Stomach (tissue), 9 donors: ENCODE measurements around the gene TMEM161B. TPM values are rescaled to one million over a fixed set of nuclear protein-coding genes. Genes with fewer than 3 reads are reported as not detected.

Experiments
- DNase-seq, 2 donors: peaks; one replicate each; pipeline versions ENCODE4 v3.0.0 to v3.0.0-alpha.2; 2013 to 2019
- H3K27ac ChIP-seq, 5 donors: fragments of 200-600 bp in 4 of 5; sonication (generic) in 4 of 5; one replicate each; pipeline ENCODE4 v1.5.1; 2013 to 2019; ENCODE audit warnings: mild to moderate bottlenecking in 1 of 5, moderate library complexity in 1 of 5
- H3K27me3 ChIP-seq, 3 donors: fragments of 200-600 bp; sonication (generic); one replicate each; pipeline ENCODE4 v1.5.1; 2017 to 2019; ENCODE audit warnings: mixed run types in 1 of 3
- H3K36me3 ChIP-seq, 4 donors: fragments of 200-600 bp; sonication (generic); 1 replicate in 3 of 4; 2 replicates in 1 of 4; pipeline ENCODE4 v1.5.1; 2016 to 2019
- H3K4me1 ChIP-seq, 4 donors: fragments of 200-600 bp; sonication (generic); one replicate each; pipeline ENCODE4 v1.5.1; 2016 to 2019
- H3K4me3 ChIP-seq, 4 donors: fragments of 200-600 bp; sonication (generic) in 3 of 4; one replicate each; pipeline ENCODE4 v1.5.1; 2016 to 2019; ENCODE audit warnings: mild to moderate bottlenecking in 1 of 4
- H3K9me3 ChIP-seq, 4 donors: fragments of 200-600 bp; sonication (generic); one replicate each; pipeline ENCODE4 v1.5.1; 2016 to 2019
- EP300 ChIP-seq: sonication (generic); formaldehyde crosslinking; IDR thresholded peaks from one replicate; pipeline ENCODE4 v1.6.1; 2017; ENCODE audit warnings: antibody characterized with exemption
- POLR2A ChIP-seq, 4 donors: fragments of 450-650 bp; IDR thresholded peaks; one replicate each; pipeline ENCODE4 v1.6.1; 2016; ENCODE audit warnings: antibody characterized with exemption in 4 of 4, control low read depth in 2 of 4, mild to moderate bottlenecking in 1 of 4, moderate library complexity in 1 of 4
- POLR2AphosphoS5 ChIP-seq, 3 donors: sonication (generic); formaldehyde crosslinking; IDR thresholded peaks; one replicate each; pipeline ENCODE4 v1.6.1; 2016; ENCODE audit warnings: antibody characterized with exemption in 3 of 3
- WGBS, 5 donors: extraction: QIAGEN DNeasy Blood & Tissue Kit in 3 of 5; methylation state at CpG; one replicate each; pipeline versions ENCODE4 v1.1.5 to v1.1.7; 2013 to 2018; 5-methylcytosine and 5-hydroxymethylcytosine counted together
- intact Hi-C: fragments of 100-400 bp; cut with DNase I; formaldehyde crosslinking; loops from one replicate; pipeline ENCODE4 v1.15.1; 2023; ENCODE audit warnings: low total_unique reads
- polyA plus RNA-seq, 3 donors: library from polyadenylated mRNA; stranded (reverse); fragments of 200-250 nt; gene quantifications; one replicate each; pipeline ENCODE4 v1.2.3, GENCODE V29; 2013
- total RNA-seq, 5 donors: library from RNA; depleted of rRNA; stranded (reverse); fragments of >200 nt; gene quantifications; one replicate each; pipeline versions ENCODE4 v1.1.0 to v1.2.3, GENCODE V29; 2014 to 2016
- TF ChIP-seq, protein P1 (sequence below), 7 experiments: fragments of 450-650 bp in 4 of 7; fragments of 200-600 bp in 3 of 7; sonication (generic) in 3 of 7; IDR thresholded peaks; one replicate each; pipeline ENCODE4 v1.5.1; 2016 to 2019; ENCODE audit warnings: antibody characterized with exemption in 7 of 7, control low read depth in 2 of 7, mild to moderate bottlenecking in 1 of 7
- donor health status: healthy with polysubstance abuse.
- donor health status: Bipolar disorder and iron deficiency.
- donor health status: healthy.

TMEM161B gene
- total and polyA plus RNA-seq, 8 donors, result 7.0 to 78.2 (median 35.8) TPM

DNA sequence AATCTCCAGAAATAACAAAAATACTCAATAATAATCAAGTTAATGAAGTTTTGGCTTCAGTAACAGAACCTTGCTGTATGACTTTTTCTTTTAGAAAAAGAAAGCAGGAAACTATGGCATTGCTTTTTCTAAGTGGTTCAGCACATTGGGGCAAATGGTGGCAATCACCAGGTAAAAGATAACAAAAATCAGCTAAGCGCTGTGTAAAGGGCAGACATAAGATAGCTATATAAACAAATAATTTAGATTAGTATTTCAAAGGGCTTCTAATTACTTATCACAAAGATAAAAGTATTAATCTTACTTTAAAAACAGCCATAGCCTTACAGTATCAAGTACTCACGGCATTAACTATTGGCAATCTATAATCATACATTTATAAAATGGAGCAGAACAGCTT is 10.0 kb downstream of the TMEM161B start:
- H3K4me3 ChIP-seq, result no peak overlapping the region
- 35 to 70% (median 52%) methylated on average over 2 of the region's 2 CpGs for WGBS, 5 donors
- no peaks in the 10 kb centered on the region for H3K9me3 ChIP-seq
- H3K27me3 ChIP-seq, result no peaks in the 10 kb centered on the region
- DNase-seq, result peak in 1 of 2 donors; percentile 7
- peak overlapping the region in 4 of 5 donors; percentile 12 to 23 (median 16) for H3K27ac ChIP-seq
- no peaks in the 10 kb centered on the region for H3K36me3 ChIP-seq
- peaks cover 0 to 28% (median 15%) of the 10 kb centered on the region in 4 donors for H3K4me1 ChIP-seq
- TF ChIP-seq POLR2AphosphoS5 (IDR thresholded peaks at IDR 0.05) (peak in 1 of 3 donors; percentile 29), POLR2A (IDR thresholded peaks at IDR 0.05) (no peak)
- intact Hi-C loops, result no loop called here

DNA sequence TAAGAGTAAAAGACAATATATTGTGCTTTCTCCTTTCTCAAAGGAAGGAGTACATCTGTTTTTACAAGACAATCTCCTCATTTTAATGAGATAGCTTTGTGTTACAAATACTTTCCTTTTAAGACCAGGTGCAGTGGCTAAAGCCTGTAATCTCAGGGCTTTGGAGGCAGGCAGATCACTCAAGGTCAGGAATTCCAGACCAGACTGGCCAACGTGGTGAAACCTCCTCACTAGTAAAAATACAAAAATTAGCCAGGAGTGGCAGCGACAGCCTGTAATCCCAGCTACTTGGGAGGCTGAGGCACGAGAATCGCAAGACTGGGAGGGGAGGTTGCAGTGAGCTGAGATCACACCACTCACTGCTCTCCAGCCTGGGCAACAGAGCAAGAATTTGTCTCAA is 11.8 kb downstream of the TMEM161B start:
- no peaks in the 10 kb centered on the region for H3K9me3 ChIP-seq
- intact Hi-C loops, result no loop called here
- TF ChIP-seq POLR2AphosphoS5 (IDR thresholded peaks at IDR 0.05), result no peak
- TF ChIP-seq EP300, result no peak
- TF ChIP-seq, protein P1, sequence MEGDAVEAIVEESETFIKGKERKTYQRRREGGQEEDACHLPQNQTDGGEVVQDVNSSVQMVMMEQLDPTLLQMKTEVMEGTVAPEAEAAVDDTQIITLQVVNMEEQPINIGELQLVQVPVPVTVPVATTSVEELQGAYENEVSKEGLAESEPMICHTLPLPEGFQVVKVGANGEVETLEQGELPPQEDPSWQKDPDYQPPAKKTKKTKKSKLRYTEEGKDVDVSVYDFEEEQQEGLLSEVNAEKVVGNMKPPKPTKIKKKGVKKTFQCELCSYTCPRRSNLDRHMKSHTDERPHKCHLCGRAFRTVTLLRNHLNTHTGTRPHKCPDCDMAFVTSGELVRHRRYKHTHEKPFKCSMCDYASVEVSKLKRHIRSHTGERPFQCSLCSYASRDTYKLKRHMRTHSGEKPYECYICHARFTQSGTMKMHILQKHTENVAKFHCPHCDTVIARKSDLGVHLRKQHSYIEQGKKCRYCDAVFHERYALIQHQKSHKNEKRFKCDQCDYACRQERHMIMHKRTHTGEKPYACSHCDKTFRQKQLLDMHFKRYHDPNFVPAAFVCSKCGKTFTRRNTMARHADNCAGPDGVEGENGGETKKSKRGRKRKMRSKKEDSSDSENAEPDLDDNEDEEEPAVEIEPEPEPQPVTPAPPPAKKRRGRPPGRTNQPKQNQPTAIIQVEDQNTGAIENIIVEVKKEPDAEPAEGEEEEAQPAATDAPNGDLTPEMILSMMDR (IDR thresholded peaks at IDR 0.05), result no peak
- no peak for TF ChIP-seq POLR2A (IDR thresholded peaks at IDR 0.05)
- no peaks in the 10 kb centered on the region for H3K27me3 ChIP-seq
- peaks cover 0 to 38% (median 19%) of the 10 kb centered on the region in 4 donors for H3K4me1 ChIP-seq
- H3K4me3 ChIP-seq, result no peak overlapping the region
- DNase-seq, result peak in 1 of 2 donors; percentile 13
- WGBS, 5 donors, result 72 to 77% (median 72%) methylated on average over 4 of the region's 4 CpGs
- no peaks in the 10 kb centered on the region for H3K36me3 ChIP-seq
- H3K27ac ChIP-seq, result peak overlapping the region in 2 of 5 donors; percentile 7 to 25

DNA sequence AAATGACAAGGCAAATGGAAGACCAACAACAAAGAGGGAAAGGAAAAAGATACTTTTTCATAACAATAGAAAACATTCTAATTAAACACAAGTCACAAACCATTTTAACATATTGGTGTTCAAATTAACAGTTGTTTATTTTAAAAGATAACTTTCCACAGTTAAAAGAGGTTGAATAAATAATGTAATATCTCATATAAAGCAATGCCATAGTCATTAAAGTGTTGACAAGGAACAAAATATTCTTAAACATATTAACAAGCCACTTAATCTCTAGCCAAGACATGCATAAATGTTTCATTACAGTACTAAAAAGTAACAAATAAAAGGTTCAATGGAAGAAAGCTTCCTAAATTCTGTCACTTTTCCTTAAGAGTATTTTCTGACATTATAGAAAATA is 12.6 kb downstream of the TMEM161B start:
- H3K9me3 ChIP-seq, result no peaks in the 10 kb centered on the region
- DNase-seq, result no peak
- no peaks in the 10 kb centered on the region for H3K36me3 ChIP-seq
- H3K4me3 ChIP-seq, result no peak overlapping the region
- no peak overlapping the region for H3K27ac ChIP-seq
- intact Hi-C loops, result no loop called here
- H3K4me1 ChIP-seq, result peaks cover 0 to 38% (median 19%) of the 10 kb centered on the region in 4 donors
- H3K27me3 ChIP-seq, result no peaks in the 10 kb centered on the region
- no peak for TF ChIP-seq EP300
- TF ChIP-seq, protein P1 (IDR thresholded peaks at IDR 0.05), result no peak

DNA sequence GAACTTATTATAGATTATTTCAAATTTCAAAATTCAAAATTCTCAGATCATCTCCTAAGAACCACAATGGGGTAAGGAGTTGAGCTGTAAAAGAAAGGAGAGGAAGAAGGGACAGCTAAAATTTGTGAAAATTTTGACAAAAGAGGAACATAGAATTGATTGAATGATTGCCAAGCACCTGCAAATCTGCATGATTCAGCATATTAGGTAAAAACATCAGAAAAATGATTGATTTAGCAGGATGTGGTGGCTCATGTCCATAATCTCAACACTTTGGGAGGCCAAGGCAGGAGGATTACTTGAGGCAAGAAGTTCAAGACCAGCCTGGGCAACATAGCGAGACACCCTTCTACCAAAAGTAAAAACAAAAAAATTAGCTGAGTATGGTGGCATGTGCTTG is 14.3 kb downstream of the TMEM161B start:
- WGBS, 5 donors, result 95 to 100% (median 98%) methylated on average over 1 of the region's 1 CpG
- Histone ChIP-seq H3K4me1 (peaks cover 0 to 46% (median 21%) of the 10 kb centered on the region in 4 donors), H3K27me3 (no peaks in the 10 kb centered on the region), H3K4me3 (no peak overlapping the region), H3K36me3 (no peaks in the 10 kb centered on the region), H3K9me3 (no peaks in the 10 kb centered on the region), H3K27ac (no peak overlapping the region)
- DNase-seq, result no peak
- no peak for TF ChIP-seq POLR2AphosphoS5 (IDR thresholded peaks at IDR 0.05)
- TF ChIP-seq EP300, result no peak
- intact Hi-C loops, result no loop called here

DNA sequence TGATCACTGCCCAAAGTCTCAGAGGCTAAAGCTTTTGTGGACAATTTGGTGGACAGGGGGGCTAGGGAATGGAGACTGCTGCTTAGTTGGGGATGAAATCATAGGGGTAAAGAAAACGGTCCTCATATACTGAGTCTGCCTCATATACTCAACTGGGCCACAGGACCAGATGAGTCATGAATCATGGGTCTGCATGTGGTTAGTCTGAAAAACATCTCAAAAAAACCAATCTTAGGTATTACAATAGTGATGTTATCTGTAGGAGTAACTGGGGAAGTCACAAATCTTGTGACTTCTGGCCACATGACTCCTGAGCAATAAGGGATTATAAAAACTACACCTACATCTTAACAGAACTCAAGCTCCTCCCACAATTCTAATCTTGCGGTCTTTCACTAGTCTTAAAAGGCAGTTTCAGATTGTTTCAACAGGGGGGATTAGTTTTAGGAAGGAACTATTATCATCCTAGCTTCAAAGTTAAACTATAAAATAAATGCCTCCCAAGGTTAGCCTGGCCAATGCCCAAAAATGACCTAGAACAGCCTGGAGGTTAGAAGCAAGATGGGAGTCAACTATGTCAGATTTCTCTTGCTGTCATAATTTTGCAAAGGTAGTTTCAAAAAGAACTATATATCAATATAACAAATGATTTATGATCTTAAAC is 17.5 kb downstream of the TMEM161B start:
- DNase-seq, result no peak
- WGBS, 5 donors, result 80 to 95% (median 85%) methylated on average over 2 of the region's 2 CpGs
- intact Hi-C loops, result no loop called here

More for the DNA sequence above, 17.5 kb downstream of the TMEM161B start:
- Histone ChIP-seq H3K36me3 (no peaks in the 10 kb centered on the region), H3K27ac (no peak overlapping the region), H3K9me3 (no peaks in the 10 kb centered on the region), H3K27me3 (no peaks in the 10 kb centered on the region), H3K4me3 (no peak overlapping the region), H3K4me1 (peaks cover 0 to 46% (median 13%) of the 10 kb centered on the region in 4 donors)
- TF ChIP-seq POLR2AphosphoS5 (IDR thresholded peaks at IDR 0.05) (no peak), EP300 (no peak)
- TF ChIP-seq, protein P1 (IDR thresholded peaks at IDR 0.05), result no peak
